NCI-H1105 treated with DMSO at 0.1 percent for 48 hours (cell line): ENCODE measurements around the gene GTF2B.
"Not testable (repeated sequence)": the region's sequence is repeated elsewhere in the genome, so short reads cannot be mapped to it uniquely, and the experiment has no call there.

ENCODE experiments used
- DNase-seq: peaks from one replicate; lab custom pipeline; 2025; lab: John Stamatoyannopoulos, UW

Gene GTF2B

DNA sequence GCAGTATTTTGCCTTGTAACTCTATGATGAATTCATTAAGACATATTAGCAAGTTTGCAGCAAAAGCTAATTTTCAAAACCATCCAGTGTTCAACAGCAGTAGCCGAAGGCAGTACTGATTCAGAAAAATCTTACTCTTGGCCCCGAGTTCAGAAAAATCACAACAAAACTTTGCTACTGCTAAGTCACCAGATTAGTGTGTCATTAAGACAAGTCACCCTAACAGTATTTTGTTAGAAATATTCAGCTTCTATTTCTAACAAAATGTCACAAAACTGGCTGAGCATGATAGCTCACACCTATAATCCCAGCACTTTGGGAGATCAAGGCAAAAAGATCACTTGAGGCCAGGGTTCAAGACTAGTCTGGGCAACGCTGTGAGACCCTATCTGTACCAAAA lies 8.2 kb downstream of the GTF2B start:
- DNase-seq: no peak

DNA sequence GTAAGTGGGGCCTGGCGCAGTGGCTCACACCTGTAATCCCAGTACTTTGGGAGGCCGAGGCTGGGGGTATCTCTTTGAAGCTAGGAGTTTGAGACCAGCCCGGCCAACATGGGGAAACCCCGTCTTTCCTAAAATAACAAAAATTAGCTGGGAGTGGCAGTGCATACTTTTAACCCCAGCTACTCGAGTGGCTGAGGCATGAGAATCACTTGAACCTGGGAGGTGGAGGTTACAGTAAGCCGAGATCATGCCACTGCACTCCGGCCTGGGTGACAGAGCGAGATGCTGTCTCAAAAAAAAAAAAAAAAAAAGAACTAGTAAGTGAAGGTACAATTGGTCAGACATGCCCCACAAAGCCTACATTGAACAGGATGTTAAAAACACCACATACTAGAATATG lies 10.7 kb downstream of the GTF2B start:
- DNase-seq: not testable (repeated sequence)

DNA sequence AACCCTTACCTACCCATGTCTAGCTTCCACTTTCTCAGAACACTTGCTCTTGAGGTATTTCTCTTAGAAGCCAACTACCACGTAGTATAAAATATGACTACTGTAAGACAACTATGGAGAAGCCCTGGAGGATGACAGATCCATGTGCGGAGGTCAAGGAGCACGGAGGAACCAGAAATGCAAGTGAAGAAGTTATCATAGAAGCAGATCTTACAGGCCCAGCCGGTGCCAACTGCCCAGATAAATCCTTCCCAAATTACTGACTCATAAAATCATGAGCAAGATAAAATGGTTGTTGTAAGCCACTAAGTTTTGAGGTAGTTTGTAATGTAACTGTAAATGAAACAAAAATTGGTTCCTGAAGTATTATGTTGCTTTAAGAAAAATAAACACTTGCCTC lies 12.6 kb downstream of the GTF2B start:
- no peak for DNase-seq

DNA sequence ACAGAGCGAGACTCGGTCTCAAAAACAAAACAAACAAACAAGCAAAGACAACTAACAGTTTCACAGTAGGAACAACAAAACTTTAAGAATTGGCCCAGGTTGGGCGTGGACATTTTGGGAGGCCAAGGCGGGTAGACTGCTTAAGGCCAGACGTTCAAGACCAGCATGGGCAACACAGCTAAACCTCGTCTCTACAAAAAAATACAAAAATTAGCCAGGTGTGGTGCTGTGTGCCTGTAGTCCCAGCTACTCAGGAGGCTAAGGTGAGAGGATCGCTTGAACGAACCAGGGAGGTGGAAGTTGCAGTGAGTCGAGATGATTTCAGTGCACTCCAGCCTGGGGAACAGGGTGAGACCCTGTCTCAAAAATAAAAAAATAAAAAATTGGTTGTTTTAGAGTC lies 13.5 kb downstream of the GTF2B start:
- no peak for DNase-seq

DNA sequence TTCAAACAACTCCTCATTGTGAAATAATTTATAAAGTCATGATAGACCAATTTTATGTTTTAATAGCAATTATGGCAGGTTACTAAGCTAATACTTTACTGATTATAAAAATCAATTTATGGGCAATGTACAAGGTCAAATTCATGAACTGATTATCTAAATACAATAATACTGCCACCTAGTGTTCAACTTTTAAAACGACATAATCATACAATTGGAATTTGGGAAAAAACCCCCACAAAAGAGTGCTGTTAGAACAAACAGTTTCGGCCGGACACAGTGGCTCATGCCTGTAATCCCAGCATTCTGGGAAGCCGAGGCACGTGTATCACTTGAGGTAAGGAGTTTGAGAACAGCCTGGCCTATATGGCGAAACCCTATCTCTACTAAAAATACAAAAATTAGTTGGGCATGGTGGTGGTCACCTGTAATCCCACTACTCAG lies 14.0 kb downstream of the GTF2B start:
- DNase-seq: peak; percentile 41

DNA sequence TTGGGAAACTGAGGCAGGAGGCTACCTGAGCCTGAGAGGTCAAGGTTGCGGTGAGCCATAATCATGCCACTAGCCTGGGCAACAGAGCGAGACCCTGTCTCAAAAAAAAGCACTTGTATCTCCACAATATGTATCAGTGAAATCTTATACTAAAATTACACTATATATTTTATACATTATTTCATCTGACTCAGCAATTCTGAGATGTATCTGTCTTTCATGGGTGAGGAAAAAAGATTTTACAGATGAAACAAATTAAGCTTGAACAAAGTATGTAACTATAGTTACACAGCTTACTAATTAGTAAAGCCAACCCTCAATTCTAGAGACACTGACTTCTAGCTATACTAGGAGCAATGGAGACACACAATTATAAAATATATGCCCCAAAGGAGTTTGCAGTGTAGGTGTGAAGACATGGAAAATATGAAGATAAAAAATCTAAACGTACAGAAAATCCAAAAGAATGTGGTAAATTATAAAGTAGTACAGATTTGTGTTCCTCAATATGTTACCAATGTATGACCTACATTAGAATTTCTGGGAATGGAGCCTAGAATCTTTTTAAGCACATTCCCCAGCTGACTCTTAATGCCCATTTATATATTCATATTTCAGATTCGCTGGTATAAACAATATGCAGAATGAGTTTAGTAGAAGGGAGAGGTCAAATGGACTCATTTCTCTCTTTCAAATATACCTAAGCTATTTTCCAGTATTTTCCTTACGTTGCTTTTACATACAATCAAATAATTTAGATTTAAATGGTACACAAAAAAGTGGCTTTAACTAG lies 14.6 kb downstream of the GTF2B start:
- DNase-seq: no peak

DNA sequence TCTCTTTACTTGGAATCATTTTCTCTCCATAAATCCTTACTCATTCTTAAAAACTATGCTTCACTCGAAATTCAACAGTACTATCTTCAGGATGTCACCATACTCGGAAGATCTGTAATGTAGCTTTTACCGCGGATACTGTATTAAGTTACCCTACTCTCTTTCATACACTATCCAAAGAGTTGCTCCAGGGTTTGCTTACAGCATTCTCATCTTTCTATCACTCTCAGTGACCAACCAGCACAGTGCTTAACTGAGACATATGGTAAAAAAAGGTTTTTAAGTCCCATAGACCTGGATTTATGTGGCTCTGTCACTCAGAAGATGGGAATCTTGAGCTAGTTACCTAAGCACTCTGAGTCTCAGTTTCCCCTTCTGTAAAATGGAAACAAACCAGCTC lies 15.8 kb downstream of the GTF2B start:
- no peak for DNase-seq

DNA sequence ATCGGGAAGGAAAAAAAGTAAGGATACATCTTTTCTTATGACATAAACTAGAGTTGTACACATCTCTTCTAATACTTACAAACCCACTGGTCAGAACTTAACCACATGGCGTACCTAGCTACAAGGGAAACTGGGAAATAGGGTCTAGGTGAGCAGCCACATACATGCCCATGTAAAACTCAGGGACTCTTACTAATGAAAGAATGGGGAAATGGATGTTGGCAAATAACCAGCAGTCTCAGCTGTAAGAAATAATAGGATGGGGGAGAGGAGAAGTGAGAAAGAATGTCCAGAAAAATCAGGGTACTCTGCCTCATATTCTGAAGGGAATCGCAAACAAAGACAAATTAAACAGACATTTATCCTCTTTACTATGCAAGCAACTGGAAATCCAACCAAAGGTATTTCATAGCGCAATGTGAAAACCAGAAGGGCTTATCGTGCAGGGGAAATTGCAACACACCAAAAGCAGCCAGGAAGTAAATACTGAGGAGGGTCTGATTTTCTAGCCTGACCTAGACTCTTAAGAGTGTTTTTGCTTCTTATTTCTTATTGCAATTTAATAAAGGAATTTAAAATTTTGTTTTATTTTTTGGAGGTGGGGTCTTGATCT lies 17.5 kb downstream of the GTF2B start:
- no peak for DNase-seq

DNA sequence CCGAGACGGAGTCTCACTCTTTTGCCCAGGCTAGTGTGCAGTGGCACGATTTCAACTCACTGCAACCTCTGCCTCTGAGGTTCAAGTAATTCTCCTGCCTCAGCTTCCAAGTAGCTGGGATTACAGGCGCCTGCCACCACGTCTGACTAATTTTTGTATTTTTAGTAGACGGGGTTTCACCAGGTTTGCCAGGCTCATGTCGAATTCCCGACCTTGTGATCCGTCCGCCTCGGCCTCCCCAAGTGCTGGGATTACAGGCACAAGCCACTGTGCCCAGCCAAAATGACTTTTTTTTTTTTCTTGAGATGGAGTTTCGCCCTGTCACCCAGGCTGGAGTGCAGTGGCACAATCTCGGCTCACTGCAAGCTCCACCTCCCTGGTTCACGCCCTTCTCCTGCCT lies 21.7 kb downstream of the GTF2B start:
- not testable (repeated sequence) for DNase-seq

DNA sequence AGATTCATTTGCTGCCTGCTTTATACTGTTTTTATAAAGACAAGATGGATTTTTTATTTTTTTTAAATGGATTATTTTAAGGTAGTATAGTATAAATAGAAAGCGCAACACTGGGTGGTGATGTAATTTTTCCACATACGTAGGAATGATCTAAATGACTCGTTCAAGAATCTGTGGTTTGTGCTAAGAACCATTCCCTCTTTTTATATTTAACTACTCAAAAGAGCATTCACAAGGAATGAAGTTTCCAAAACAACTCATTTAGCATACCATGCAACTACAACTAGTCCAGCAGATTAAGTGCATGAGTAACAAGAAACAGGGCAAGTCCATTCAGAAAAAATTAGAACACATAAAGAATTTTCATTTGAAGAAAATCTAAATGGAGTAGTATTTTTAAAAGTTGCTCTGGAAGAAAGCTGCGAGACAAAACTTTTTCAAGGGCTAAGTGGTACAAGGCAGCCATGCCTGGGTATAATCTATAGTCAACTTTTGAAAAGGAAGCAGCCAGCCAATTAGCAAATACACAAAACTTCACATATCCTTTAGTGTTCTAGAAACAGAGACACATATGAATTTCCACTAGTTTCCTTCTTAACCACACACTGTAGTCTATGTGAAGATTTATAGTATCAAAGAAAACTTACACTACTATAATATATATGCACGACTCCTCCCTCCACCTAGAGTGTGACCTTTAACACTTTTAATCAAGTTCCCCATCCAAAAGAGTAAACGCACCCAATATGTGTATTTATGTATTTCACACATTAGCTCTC lies 23.4 kb downstream of the GTF2B start:
- DNase-seq: no peak

DNA sequence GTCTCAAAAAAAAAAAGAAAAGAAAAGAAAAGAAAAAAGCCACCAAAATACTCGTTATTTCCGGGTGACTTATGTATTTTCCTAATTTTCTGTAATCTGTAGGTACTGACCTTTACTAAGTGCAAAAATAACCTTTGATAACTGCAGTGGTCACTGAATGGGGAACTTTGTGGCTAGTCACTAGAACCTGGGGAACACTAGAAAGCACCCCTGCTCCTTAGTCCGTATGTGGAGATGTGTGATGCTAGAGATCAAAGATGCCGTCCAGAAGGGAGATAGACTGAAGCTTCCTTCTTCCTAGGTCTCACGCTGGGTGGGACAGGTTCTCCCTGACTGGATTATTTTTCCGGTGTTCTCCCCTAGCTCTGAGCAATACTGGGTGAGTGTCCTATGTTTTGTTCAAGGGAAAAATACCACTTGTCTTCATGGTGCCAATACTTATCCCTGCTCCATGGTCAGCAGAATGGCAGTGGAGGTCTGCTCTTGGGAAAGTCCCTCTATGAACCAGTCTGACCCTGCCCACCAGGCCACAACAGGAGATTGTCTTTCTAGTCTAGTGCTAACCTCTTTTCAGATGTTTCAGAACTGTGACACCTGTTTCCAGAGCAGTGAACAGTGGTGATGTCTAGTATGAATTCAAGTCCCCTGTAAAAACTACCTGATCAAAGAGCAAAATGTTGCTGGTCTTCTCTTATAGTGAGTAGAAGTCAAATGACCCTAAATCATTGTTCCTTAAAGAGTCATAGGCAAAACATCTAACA lies 39.9 kb downstream of the GTF2B start:
- DNase-seq: no peak

DNA sequence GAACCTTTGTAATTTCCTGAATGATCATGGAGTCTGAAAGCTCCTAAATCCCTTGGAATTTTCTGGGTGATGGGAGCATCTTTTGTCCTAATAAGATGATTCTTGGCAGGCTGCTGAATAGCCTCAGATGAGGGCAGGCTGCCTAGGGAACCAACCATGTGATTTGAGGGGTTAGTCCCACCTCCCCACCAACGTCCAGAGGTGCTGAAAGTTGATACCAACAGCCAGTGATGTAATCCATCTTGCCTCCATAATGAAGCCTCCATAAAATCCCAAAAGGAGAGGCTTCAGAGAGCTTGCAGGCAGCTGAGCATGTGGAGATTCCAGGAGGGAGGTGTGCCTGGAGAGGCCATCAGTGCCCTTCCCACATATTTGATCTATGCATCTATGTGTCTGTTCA lies 43.7 kb downstream of the GTF2B start:
- no peak for DNase-seq

DNA sequence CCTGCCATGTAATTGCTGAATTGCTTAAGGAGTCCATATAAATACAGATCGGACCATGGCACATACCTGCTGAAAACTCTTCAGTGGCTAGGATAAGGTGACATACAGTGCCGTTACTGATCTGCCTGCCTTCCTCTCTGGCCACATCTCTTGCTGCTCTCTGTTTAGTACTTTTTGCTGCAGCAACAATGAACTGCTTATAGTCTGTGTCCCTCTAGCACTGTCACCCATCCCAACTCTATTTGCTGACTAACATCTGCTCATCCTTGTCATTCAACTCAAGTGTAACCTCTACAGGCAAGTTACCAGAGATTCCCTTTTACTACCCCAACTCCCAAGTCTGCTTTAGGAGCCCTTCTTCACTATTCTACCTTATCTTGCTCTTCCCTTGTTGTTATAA lies 65.6 kb downstream of the GTF2B start:
- DNase-seq: no peak

DNA sequence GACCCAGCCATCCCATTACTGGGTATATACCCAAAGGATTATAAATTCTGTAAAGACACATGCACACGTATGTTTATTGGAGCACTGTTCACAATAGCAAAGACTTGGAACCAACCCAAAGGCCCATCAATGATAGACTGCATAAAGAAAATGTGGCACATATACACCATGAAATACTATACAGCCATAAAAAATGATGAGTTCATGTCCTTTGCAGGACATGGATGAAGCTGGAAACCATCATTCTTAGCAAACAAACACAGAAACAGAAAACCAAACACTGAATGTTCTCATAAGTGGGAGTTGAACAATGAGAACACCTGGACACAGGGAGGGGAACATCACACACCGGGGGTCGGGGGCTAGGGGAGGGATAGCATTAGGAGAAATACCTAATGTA lies 71.7 kb downstream of the GTF2B start:
- not testable (repeated sequence) for DNase-seq

DNA sequence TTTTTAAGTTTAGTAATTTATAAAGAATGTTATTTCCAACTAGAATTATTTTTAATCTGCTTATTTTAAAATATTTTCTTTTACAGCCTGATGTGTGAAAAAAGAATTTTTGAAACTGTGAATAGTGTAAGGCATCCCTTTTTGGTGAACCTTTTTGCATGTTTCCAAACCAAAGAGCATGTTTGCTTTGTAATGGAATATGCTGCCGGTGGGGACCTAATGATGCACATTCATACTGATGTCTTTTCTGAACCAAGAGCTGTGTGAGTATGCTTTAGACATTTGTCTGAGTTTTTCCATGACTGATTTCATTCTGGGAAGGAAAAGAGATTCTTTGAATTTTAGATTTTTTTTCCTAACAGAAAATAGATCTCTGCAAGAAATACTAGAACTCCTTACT lies 77.9 kb downstream of the GTF2B start:
- no peak for DNase-seq

DNA sequence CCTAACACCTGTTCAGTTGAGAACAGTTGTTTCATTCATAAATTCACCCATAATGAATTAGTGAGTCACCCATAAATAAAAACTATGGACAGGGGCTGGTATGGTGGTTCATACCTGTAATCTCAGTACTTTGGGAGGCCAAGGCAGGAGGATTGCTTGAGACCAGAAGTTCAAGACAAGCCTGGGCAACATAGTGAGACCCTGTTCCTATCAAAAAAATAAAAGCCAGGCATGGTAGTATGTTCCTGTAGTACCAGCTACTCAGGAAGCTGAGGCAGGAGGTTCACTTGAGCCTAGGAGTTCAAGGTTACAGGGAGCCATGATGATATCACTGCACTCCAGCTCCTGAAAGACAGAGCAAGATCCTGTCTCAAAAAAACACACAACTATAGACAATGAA lies 79.0 kb downstream of the GTF2B start:
- DNase-seq: no peak

DNA sequence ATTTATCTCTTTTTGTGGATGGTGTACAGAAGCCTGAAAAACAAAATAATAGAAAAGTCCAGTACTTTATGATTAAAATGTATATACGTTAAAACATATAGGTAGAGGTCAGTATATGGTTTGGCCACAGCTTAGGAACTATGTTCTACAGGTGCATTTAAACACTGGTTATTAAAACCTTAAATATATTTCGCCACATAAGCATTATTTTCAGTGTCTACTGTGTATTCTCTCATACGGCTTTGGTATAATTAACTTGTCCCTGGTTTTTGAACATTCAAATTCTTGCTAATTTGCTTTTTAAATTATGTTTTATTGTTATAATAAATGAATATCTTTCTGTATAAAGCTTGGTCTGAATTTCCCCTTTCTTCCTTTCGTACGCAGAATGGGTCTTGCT lies 87.9 kb downstream of the GTF2B start:
- DNase-seq: no peak

DNA sequence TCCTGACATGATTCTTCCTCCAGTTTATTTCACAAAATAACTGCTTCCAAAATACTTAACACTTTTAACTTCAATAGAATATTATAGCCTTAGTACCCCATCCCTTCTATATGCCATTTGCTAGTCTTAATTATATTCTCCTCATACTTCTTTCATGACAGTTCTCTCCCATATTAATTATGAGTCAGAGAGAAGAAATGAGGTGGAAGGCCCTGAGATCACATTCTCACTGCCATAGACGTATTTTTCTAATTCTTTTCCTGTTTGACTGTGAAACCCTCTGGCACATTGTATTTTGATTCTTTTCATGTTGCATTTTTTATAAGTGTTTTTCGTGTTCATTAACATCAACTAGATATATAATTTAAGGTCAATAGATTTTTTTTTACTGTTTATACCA lies 88.4 kb downstream of the GTF2B start:
- DNase-seq: no peak
